Measurements from ENCODE around the gene KIF3B.
"Not testable (repeated sequence)": the region's sequence is repeated elsewhere in the genome, so short reads cannot be mapped to it uniquely, and the experiment has no call there.

The KIF3B gene

DNA sequence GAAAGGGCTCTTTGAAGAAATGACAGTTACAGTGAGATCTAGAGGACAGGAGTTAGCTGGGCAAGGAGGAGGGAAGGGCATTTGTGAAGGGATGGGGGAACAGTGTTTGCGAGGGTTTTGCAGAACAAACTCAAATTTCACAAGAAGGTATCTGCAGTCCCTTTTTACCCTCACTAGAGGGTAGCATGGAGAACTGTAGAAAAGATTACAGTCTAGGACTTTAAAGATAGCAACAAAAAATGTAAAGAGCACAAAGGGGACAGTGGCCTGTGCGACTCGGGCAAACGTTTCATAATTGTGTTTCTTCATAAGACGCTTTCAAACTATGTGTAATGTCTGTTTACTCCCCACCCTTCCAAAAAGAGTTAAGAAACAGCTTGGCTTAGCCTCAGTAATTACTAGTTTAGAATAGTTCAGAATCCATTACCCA, 59.5 kb downstream of the KIF3B start:
- Histone ChIP-seq H3K4me2 (ENCODE audit: low read length) (no peak overlapping the region), H3K27ac (no peak overlapping the region), H3K36me3 (ENCODE audit: control insufficient read depth, insufficient read depth, low read length) (no peaks in the 10 kb centered on the region), H3K9me3 (ENCODE audit: control insufficient read depth, low read length) (no peaks in the 10 kb centered on the region), H3K79me2 (no peaks in the 10 kb centered on the region), H2AFZ (no peak overlapping the region), H3K9ac (no peak overlapping the region), H3K4me3 (ENCODE audit: low read depth, low read length) (no peak overlapping the region), H3K4me1 (no peaks in the 10 kb centered on the region), H3K27me3 (ENCODE audit: control insufficient read depth, insufficient read depth, low read length) (no peaks in the 10 kb centered on the region)
- TF ChIP-seq, protein P1, sequence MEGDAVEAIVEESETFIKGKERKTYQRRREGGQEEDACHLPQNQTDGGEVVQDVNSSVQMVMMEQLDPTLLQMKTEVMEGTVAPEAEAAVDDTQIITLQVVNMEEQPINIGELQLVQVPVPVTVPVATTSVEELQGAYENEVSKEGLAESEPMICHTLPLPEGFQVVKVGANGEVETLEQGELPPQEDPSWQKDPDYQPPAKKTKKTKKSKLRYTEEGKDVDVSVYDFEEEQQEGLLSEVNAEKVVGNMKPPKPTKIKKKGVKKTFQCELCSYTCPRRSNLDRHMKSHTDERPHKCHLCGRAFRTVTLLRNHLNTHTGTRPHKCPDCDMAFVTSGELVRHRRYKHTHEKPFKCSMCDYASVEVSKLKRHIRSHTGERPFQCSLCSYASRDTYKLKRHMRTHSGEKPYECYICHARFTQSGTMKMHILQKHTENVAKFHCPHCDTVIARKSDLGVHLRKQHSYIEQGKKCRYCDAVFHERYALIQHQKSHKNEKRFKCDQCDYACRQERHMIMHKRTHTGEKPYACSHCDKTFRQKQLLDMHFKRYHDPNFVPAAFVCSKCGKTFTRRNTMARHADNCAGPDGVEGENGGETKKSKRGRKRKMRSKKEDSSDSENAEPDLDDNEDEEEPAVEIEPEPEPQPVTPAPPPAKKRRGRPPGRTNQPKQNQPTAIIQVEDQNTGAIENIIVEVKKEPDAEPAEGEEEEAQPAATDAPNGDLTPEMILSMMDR (IDR thresholded peaks at IDR 0.05): peak; percentile 40

DNA sequence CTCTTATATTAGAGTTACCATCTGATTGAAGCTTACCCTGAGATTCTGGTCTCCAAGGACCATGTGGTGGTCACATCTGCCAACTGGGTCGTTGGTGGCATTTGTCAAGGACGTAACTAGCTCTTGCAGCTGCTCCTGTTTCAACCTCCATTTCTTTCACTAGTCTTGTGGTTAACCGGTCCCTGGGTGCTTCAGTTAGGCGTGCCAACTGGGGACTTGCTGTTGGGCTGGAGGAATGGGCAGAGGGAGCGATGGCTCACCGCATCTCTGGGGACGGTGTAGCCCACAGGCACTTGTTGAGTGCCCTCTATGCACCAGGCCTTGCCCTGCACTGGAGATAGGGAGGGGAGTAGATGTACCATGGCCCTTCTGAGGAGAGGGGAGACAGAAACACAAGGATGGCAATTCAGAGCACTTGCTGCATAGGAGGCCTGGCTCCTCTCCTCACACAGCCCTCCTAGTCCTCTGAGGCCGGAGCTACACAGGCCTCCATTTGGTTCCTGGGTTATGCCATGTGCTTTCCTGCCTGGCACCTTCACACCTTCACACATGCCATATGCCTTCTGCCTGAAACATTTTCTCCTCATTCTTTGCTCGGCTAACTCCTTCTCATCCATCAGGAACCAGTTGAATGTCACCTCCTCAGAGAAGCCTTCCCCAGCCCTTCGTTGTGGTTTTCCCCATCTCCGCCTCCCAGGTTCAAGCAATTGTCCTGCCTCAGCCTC, 60.6 kb downstream of the KIF3B start:
- Histone ChIP-seq H3K27me3 (ENCODE audit: control insufficient read depth, insufficient read depth, low read length) (no peaks in the 10 kb centered on the region), H3K27ac (no peak overlapping the region), H2AFZ (no peak overlapping the region), H3K36me3 (ENCODE audit: control insufficient read depth, insufficient read depth, low read length) (no peaks in the 10 kb centered on the region), H3K4me2 (ENCODE audit: low read length) (no peak overlapping the region), H3K9me3 (ENCODE audit: control insufficient read depth, low read length) (no peaks in the 10 kb centered on the region), H3K4me3 (ENCODE audit: low read depth, low read length) (no peak overlapping the region), H3K79me2 (no peaks in the 10 kb centered on the region), H3K9ac (no peak overlapping the region), H3K4me1 (no peaks in the 10 kb centered on the region)
- TF ChIP-seq, protein P1 (IDR thresholded peaks at IDR 0.05): no peak

- Histone ChIP-seq H3K27me3 (ENCODE audit: control insufficient read depth, insufficient read depth, low read length) (no peaks in the 10 kb centered on the region), H3K4me3 (ENCODE audit: low read depth, low read length) (no peak overlapping the region), H3K4me1 (no peaks in the 10 kb centered on the region), H3K9ac (no peak overlapping the region), H3K79me2 (no peaks in the 10 kb centered on the region), H3K27ac (no peak overlapping the region), H2AFZ (no peak overlapping the region), H3K36me3 (ENCODE audit: control insufficient read depth, insufficient read depth, low read length) (no peaks in the 10 kb centered on the region), H3K9me3 (ENCODE audit: control insufficient read depth, low read length) (no peaks in the 10 kb centered on the region), H3K4me2 (ENCODE audit: low read length) (no peak overlapping the region)
- TF ChIP-seq, protein P1 (IDR thresholded peaks at IDR 0.05): no peak
Measured at GRCh38 chr20:32338665-32339064, 61.2 kb downstream of the KIF3B start.

GRCh38 chr20:32339116-32339515, 61.7 kb downstream of the KIF3B start:
- Histone ChIP-seq H3K36me3 (ENCODE audit: control insufficient read depth, insufficient read depth, low read length) (no peaks in the 10 kb centered on the region), H3K4me2 (ENCODE audit: low read length) (no peak overlapping the region), H3K27ac (no peak overlapping the region), H3K4me3 (ENCODE audit: low read depth, low read length) (no peak overlapping the region), H3K9me3 (ENCODE audit: control insufficient read depth, low read length) (no peaks in the 10 kb centered on the region), H3K27me3 (ENCODE audit: control insufficient read depth, insufficient read depth, low read length) (no peaks in the 10 kb centered on the region), H2AFZ (no peak overlapping the region), H3K9ac (no peak overlapping the region), H3K79me2 (no peaks in the 10 kb centered on the region), H3K4me1 (no peaks in the 10 kb centered on the region)
- TF ChIP-seq, protein P1 (IDR thresholded peaks at IDR 0.05): no peak

GRCh38 chr20:32341053-32341452, 63.6 kb downstream of the KIF3B start:
- H3K27me3 ChIP-seq (ENCODE audit: control insufficient read depth, insufficient read depth, low read length); H3K4me1 ChIP-seq; H2AFZ ChIP-seq; H3K4me3 ChIP-seq (ENCODE audit: low read depth, low read length); H3K79me2 ChIP-seq; H3K36me3 ChIP-seq (ENCODE audit: control insufficient read depth, insufficient read depth, low read length); H3K9ac ChIP-seq; H3K4me2 ChIP-seq (ENCODE audit: low read length); H3K9me3 ChIP-seq (ENCODE audit: control insufficient read depth, low read length); H3K27ac ChIP-seq: not testable (repeated sequence)

Measured in parathyroid adenoma (tissue), 2 donors.